ENCODE measurements around the gene MCF2L2. TPM values are rescaled to one million over a fixed set of nuclear protein-coding genes. Genes with fewer than 3 reads are reported as not detected.
"Not testable (repeated sequence)": the region's sequence is repeated elsewhere in the genome, so short reads cannot be mapped to it uniquely, and the experiment has no call there.

Gene MCF2L2
- total and polyA plus RNA-seq, 2 donors from 2014 or later = 0.32 to 1.7 TPM

GRCh38 chr3:183443395-183444385 is 15.3 kb upstream of the MCF2L2 start:
- H3K36me3 ChIP-seq (ENCODE audit: control insufficient read depth in 2 of 3, insufficient read depth in 3 of 3, low read length in 3 of 3) = no peaks in the 10 kb centered on the region
- no peak overlapping the region for H3K27ac ChIP-seq (ENCODE audit: low read depth in 2 of 2, low read length in 2 of 2)
- TF ChIP-seq CTCF (IDR thresholded peaks at IDR 0.05; ENCODE audit: borderline replicate concordance, extremely low read depth, insufficient read depth) = no peak
- FAIRE-seq (no peak), DNase-seq (no peak)
- H3K4me1 ChIP-seq (ENCODE audit: control insufficient read depth in 2 of 3, insufficient read depth in 2 of 3, low read depth in 1 of 3, low read length in 3 of 3) = peaks cover 0 to 2% (median 0%) of the 10 kb centered on the region in 3 donors
- no peak overlapping the region for H3K9ac ChIP-seq (ENCODE audit: low read length in 3 of 3)
- intact Hi-C loops (cut with DNase I) = no loop called here
- H3K4me3 ChIP-seq (ENCODE audit: low read length in 3 of 3) = no peak overlapping the region
- no peaks in the 10 kb centered on the region for H3K27me3 ChIP-seq (ENCODE audit: control insufficient read depth, insufficient read depth, low read length)
- no peaks in the 10 kb centered on the region for H3K9me3 ChIP-seq (ENCODE audit: control insufficient read depth in 2 of 3, insufficient read depth in 1 of 3, low read length in 3 of 3)

GRCh38 chr3:183442994-183443393 is 14.6 kb upstream of the MCF2L2 start:
- Histone ChIP-seq H3K4me3 (ENCODE audit: low read length in 3 of 3) (no peak overlapping the region), H3K36me3 (ENCODE audit: control insufficient read depth in 2 of 3, insufficient read depth in 3 of 3, low read length in 3 of 3) (no peaks in the 10 kb centered on the region), H3K27me3 (ENCODE audit: control insufficient read depth, insufficient read depth, low read length) (no peaks in the 10 kb centered on the region), H3K27ac (ENCODE audit: low read depth in 2 of 2, low read length in 2 of 2) (no peak overlapping the region), H3K9ac (ENCODE audit: low read length in 3 of 3) (no peak overlapping the region), H3K4me1 (ENCODE audit: control insufficient read depth in 2 of 3, insufficient read depth in 2 of 3, low read depth in 1 of 3, low read length in 3 of 3) (no peaks in the 10 kb centered on the region), H3K9me3 (ENCODE audit: control insufficient read depth in 2 of 3, insufficient read depth in 1 of 3, low read length in 3 of 3) (no peaks in the 10 kb centered on the region)
- DNase-seq (no peak), FAIRE-seq (no peak)
- intact Hi-C loops (cut with DNase I) = no loop called here
- TF ChIP-seq CTCF (IDR thresholded peaks at IDR 0.05; ENCODE audit: borderline replicate concordance, extremely low read depth, insufficient read depth) = no peak

DNA sequence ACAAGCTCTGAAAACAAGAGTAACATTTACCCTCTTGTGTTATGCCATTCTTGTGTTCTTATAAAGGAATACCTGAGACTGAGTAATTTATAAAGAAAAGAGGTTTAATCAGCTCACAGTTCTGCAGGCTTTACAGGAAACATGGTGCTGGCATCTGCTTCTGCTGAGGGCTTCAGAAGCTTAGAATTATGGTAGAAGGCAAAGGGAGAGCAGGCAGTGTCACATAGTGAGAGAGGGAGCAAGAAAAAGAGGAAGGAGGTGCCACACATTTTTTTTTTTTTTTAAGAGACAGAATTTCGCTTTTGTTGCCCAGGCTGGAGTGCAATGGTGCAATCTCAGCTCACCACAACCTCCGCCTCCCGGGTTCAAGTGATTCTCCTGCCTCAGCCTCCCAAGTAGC is 12.1 kb upstream of the MCF2L2 start:
- FAIRE-seq; H3K27ac ChIP-seq (ENCODE audit: low read depth in 2 of 2, low read length in 2 of 2); H3K4me1 ChIP-seq (ENCODE audit: control insufficient read depth in 2 of 3, insufficient read depth in 2 of 3, low read depth in 1 of 3, low read length in 3 of 3); DNase-seq; H3K4me3 ChIP-seq (ENCODE audit: low read length in 3 of 3); intact Hi-C loops (cut with DNase I); H3K36me3 ChIP-seq (ENCODE audit: control insufficient read depth in 2 of 3, insufficient read depth in 3 of 3, low read length in 3 of 3); H3K9ac ChIP-seq (ENCODE audit: low read length in 3 of 3); H3K27me3 ChIP-seq (ENCODE audit: control insufficient read depth, insufficient read depth, low read length); H3K9me3 ChIP-seq (ENCODE audit: control insufficient read depth in 2 of 3, insufficient read depth in 1 of 3, low read length in 3 of 3): not testable (repeated sequence)

DNA sequence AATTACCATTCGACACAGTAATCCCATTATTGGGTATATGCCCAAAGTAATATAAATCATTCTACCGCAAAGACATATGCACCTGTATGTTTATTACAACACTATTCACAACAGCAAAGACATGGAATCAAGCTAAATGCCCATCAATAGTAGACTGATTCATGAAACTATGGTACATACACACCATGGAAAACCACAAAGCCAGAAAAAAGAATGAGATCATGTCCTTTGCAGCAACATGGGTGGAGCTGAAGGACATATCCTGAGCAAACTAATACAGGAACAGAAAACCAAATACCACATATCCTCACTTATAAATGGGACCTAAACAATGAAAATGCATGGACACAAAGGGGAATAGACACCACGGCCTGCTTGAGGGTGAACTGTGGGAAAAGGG is 11.1 kb upstream of the MCF2L2 start:
- TF ChIP-seq CTCF (IDR thresholded peaks at IDR 0.05; ENCODE audit: borderline replicate concordance, extremely low read depth, insufficient read depth) = no peak
- Histone ChIP-seq H3K27ac (ENCODE audit: low read depth in 2 of 2, low read length in 2 of 2) (no peak overlapping the region), H3K36me3 (ENCODE audit: control insufficient read depth in 2 of 3, insufficient read depth in 3 of 3, low read length in 3 of 3) (no peaks in the 10 kb centered on the region), H3K27me3 (ENCODE audit: control insufficient read depth, insufficient read depth, low read length) (no peaks in the 10 kb centered on the region), H3K4me3 (ENCODE audit: low read length in 3 of 3) (no peak overlapping the region), H3K9ac (ENCODE audit: low read length in 3 of 3) (no peak overlapping the region), H3K4me1 (ENCODE audit: control insufficient read depth in 2 of 3, insufficient read depth in 2 of 3, low read depth in 1 of 3, low read length in 3 of 3) (no peaks in the 10 kb centered on the region), H3K9me3 (ENCODE audit: control insufficient read depth in 2 of 3, insufficient read depth in 1 of 3, low read length in 3 of 3) (no peaks in the 10 kb centered on the region)
- FAIRE-seq (no peak), DNase-seq (no peak)
- intact Hi-C loops (cut with DNase I) = no loop called here

Measured in kidney (tissue), 14 donors.